ENCODE measurements around the gene LST1.
"Not testable (repeated sequence)": the region's sequence is repeated elsewhere in the genome, so short reads cannot be mapped to it uniquely, and the experiment has no call there.

Gene LST1

GRCh38 chr6:31581434-31582229 is 4.4 kb upstream of the LST1 start:
- DNase-seq: peak; percentile 42

GRCh38 chr6:31582230-31582643 is 3.8 kb upstream of the LST1 start, which contains the start of gene LTB:
Gene LTB, minus strand, starts transcription at chr6:31582424. Its CDS starts 7 bp downstream, at chr6:31582417.
- DNase-seq: peak; percentile 72

GRCh38 chr6:31585491-31585890 is 586 bp upstream of the LST1 start:
- peak; percentile 85 for DNase-seq

- DNase-seq: peak; percentile 49
These were observed 663 bp downstream of the LST1 start for GRCh38 chr6:31586599-31587281.

GRCh38 chr6:31587791-31588777 is 2.0 kb downstream of the LST1 start:
- peak; percentile 44 for DNase-seq

GRCh38 chr6:31588871-31589650 is 3.0 kb downstream of the LST1 start:
- DNase-seq: no peak

GRCh38 chr6:31590691-31591090 is 4.6 kb downstream of the LST1 start:
- not testable (repeated sequence) for DNase-seq

GRCh38 chr6:31592396-31592771 is 6.3 kb downstream of the LST1 start:
- no peak for DNase-seq

- peak; percentile 78 for DNase-seq
These were observed 10.9 kb downstream of the LST1 start for GRCh38 chr6:31597006-31597405.

- DNase-seq: peak; percentile 45
These were observed 21.2 kb downstream of the LST1 start for GRCh38 chr6:31607317-31607716.

- DNase-seq: no peak
These were observed 23.7 kb downstream of the LST1 start for GRCh38 chr6:31609519-31610406.

GRCh38 chr6:31610968-31611367 is 24.9 kb downstream of the LST1 start:
- DNase-seq: no peak

- DNase-seq: no peak
These were observed 28.1 kb downstream of the LST1 start for GRCh38 chr6:31614075-31614619.

GRCh38 chr6:31614684-31615578 is 28.9 kb downstream of the LST1 start, which contains the start of gene AIF1:
Gene AIF1, plus strand, starts transcription at chr6:31615234. Its CDS starts 96 bp downstream, at chr6:31615330.
- DNase-seq: no peak

GRCh38 chr6:31615748-31616147 is 29.7 kb downstream of the LST1 start:
- peak; percentile 44 for DNase-seq

GRCh38 chr6:31617010-31617409 is 30.9 kb downstream of the LST1 start:
- no peak for DNase-seq

GRCh38 chr6:31619805-31620585 is 33.9 kb downstream of the LST1 start:
- DNase-seq: peak; percentile 99

GRCh38 chr6:31620586-31621319 is 34.7 kb downstream of the LST1 start, which contains the start of gene PRRC2A:
Gene PRRC2A, plus strand, starts transcription at chr6:31620715. Its CDS starts 2,075 bp downstream, at chr6:31622790.
- DNase-seq: peak; percentile 86
